Measurements from ENCODE around the gene THYN1.

Gene THYN1

DNA sequence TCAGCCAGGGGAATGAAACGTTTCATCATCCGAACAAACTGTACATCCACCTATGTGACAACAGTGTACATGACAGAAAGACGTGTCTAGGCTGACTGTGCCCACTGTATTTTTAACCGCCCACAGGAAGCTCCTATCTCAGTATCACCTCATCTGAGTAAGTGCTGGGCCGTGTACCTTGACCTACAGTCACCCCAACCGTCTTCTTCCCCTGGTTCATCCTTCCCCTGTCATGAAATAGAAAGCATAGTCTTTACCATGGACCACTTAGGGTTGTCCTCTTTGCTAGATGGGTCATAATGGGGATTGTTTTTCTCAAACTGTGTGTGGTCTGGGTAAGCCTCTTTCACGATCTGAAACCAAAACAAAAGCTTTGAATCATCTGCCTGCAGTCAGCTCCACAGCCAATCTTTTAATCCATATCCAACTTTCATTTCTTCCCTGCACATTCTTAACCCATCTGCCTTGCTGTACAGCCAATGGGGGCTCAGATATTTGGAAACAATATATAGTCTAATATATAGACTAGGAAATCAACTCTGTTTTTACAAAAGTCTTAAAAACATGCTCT, 4.2 kb downstream of the THYN1 start:
- DNase-seq (ENCODE audit: low spot score) = no peak

- no peak for DNase-seq (ENCODE audit: low spot score)
Observed at GRCh38 chr11:134246678-134247077, 6.5 kb downstream of the THYN1 start.

GRCh38 chr11:134246100-134246499, 7.1 kb downstream of the THYN1 start:
- no peak for DNase-seq (ENCODE audit: low spot score)

- no peak for DNase-seq (ENCODE audit: low spot score)
Observed at GRCh38 chr11:134245434-134245833, 7.7 kb downstream of the THYN1 start.

GRCh38 chr11:134244593-134244992, 8.6 kb downstream of the THYN1 start:
- DNase-seq (ENCODE audit: low spot score) = peak; percentile 18

DNA sequence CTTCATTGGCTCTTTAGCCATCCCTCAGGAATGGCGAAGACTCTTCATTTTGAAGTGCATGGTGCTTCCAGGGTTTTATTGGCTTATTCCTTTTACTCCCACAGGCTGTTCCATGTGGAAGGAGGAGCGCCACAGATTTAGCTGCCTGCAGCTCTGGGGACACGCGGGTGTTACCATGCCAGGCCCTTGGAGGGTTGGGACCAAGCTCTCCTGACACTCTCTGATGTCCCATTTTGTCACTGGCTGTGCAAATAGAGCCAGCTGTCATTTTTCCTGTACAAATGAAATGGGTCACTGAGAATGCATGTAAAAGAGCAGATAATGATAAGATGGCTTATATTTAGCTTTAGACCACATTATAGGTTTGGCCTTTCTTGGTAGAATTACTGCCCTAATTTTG, 9.2 kb downstream of the THYN1 start:
- DNase-seq (ENCODE audit: low spot score) = no peak

DNA sequence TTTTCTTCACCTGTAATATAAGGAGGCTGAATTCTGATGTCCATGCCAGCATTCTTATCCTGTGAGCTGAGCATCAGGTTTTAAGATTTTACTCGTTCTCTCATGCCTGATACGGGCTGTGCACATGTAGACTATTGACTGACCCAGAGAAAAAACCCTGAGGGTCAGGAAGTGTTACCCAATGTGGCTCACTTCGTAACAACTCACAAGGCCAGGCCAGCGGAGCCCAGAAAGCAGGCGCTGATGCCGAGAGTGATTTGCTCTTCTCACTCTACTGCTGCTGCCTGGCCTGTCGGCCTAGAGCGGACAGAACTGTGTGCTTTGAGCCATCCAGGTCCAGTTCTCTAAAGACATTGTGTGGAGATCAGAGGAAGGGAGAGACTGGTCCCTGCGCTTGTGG, 10.8 kb downstream of the THYN1 start:
- DNase-seq (ENCODE audit: low spot score) = no peak

DNA sequence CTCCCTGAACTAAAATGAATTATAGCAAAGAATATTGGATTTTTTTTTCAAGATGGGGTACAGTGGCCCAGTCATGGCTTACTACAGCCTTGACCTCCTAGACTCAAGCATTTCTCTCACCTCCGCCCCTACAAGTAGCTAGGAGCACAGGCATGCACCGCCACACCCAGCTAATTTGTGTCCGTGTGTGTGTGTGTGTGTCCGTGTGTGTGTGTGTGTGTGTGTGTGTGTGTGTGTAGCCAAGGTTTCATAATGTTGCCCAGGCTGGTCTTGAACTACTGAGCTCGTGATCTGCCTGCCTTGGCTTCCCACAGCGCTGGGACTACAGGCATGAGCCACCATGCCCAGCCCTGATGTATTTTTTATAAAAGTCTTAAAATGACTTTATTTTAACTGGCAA, 12.6 kb downstream of the THYN1 start:
- DNase-seq (ENCODE audit: low spot score) = no peak

GRCh38 chr11:134238956-134239355, 14.2 kb downstream of the THYN1 start:
- no peak for DNase-seq (ENCODE audit: low spot score)

GRCh38 chr11:134237557-134237922, 15.6 kb downstream of the THYN1 start:
- DNase-seq (ENCODE audit: low spot score) = no peak

GRCh38 chr11:134236834-134237556, 16.2 kb downstream of the THYN1 start:
- DNase-seq (ENCODE audit: low spot score) = no peak

- no peak for DNase-seq (ENCODE audit: low spot score)
Observed at GRCh38 chr11:134235399-134235798, 17.8 kb downstream of the THYN1 start.

DNA sequence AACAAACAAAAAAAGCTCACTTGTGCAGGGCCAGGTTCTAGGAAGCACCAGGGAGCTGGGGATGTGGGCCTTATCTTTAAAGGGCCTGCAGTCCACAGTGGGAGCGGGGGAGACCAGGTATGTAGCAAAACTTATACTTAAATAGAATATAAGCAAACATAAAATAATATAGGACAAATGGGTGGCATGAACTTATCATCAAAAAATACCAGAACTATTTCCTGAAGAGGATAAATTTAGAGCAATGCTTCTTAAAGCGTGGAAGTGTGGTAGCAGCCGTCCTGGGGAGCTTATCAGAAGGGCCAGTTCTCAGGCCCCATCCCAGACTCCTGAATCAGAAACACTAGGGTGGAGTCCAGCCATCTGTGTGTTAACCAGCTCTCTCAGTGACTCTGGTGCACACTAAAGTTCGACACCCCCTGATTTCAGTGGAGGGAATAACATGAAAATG, 19.4 kb downstream of the THYN1 start:
- DNase-seq (ENCODE audit: low spot score) = no peak

DNA sequence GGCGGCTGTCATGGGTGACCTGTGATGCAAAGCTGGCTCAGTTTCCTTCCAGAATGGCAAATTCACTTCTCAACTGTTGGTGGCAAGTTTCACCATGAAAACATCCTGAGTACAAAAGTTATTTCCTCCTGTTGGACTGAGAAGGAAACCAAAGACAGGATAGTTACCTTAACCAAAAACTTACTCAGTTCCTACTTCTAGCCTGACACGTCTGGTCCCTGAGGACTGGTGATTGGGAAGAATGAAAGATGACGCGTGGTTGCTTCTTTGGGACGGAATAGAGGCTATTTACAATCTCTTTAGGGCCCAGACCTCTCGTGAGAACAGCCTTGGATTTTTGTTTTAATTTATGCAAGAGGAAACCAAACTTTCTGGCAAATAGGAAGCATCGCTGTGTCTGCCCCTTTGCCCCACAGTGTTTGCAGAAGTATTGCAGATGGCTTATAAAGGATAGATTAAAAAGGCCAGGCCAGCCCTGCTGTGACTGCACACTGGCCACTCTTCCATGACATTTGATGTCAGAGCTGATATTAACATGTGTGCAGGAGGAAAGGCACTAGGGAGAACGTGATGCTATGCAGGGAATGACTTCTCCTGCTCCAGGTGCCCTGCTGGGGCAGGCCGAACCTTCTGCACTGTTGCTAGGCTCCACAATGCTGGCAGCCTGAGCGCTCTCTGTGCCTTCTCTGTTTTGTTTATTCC, 21.0 kb downstream of the THYN1 start:
- DNase-seq (ENCODE audit: low spot score) = no peak

DNA sequence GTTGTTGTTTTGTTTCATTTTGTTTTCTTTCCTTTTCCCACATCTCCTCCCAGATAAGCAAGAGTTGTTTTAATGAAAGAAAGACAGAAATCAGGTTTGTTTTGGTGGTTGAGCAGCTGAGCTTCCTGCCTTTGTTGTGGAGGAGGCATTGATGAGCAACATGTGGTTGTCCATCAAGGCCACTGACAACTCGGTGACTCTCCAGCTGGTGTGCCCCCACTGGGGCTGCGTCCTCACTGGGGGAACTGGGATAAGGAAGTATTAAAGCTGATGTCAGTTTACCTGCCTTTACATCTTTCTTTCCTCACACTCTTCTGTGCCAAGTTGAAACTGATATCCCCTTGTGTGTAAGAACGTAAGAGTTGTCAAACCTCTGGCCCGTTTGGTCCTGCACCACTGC, 22.8 kb downstream of the THYN1 start:
- no peak for DNase-seq (ENCODE audit: low spot score)

GRCh38 chr11:134229126-134229790, 23.9 kb downstream of the THYN1 start:
- no peak for DNase-seq (ENCODE audit: low spot score)

DNA sequence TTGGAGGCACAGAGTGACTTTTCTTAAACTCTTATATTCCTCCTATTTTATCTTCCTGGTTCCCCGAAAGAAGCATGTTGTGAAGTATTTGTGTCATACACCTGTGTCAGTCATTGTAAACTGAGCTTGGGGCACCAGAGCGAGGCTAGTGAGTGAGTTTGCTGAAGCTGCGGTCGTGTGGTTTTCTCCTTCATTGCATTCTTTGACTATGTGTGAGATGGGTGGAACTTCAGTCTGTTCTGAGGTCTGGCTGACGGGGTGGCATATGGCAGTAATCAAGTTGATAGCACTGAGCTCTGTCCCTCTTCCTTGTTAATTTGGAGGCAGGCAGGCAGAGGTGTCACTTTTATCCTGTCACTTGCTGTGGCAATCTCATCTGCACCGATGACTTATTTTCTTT, 24.5 kb downstream of the THYN1 start:
- DNase-seq (ENCODE audit: low spot score) = no peak

GRCh38 chr11:134226806-134227325, 26.3 kb downstream of the THYN1 start:
- no peak for DNase-seq (ENCODE audit: low spot score)

GRCh38 chr11:134224710-134225664, 28.2 kb downstream of the THYN1 start:
- DNase-seq (ENCODE audit: low spot score) = peak; percentile 56

DNA sequence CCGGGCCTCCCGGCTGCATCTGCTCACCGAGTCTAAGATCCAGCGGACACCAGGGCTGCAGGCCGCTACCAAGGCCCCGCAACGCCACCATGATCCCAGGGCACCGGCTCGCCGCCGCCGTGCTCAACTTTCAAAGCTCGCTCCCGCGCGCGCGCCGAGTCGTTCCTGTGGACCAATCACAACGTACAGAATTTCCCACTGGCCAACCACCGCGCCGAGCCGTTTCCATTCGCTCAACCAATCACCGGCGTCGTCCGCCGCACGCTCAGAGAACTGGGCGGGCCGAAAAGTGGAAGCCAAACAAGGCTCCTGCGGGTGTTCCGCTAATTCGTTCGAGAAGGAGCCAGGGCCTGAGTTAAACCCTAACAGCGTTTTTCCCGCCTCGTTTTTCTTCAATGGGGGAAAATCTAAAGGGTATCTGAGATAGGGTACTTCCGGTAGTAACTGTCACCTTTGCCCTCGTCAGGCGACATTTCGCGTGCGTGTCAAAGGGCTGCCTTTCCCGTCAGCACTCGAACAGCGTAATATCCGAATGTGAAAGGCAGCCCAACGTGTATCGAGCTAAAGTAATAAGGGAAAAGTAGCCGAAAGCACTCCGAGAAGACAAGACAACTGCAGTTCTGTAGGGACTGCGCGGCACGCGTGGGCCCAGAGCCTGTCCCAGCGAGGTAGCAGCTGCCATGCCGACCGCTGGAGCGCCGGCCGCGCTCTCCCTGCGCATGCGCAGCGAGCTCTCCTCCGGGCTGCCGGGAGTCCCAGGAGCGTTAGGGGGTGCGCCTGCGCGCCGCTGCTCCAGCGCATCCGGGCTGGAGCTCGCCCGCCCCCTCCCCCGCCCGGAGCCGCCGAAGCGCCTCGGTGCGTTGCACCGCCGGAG, 29.1 kb downstream of the THYN1 start, which contains the start of the genes NCAPD3 and VPS26B:
Gene NCAPD3 (minus strand): TSS at position 132 of the 874 bp plus-strand sequence. CDS start 41 bp downstream, at position 91.
Gene VPS26B (plus strand): TSS at position 836 of the 874 bp plus-strand sequence. CDS start 452 bp downstream, outside the sequence.
- DNase-seq (ENCODE audit: low spot score) = peak; percentile 96

All from cerebellar cortex (tissue), 1 donor.